Retina (tissue), 1 donor: ENCODE data around the gene KRT2.

Source experiments
- DNase-seq: peaks from one replicate; pipeline ENCODE4 v3.0.0-alpha.2; 2016

Gene KRT2

GRCh38 chr12:52613384-52614030 is 38.5 kb downstream of the KRT2 start:
- no peak for DNase-seq

DNA sequence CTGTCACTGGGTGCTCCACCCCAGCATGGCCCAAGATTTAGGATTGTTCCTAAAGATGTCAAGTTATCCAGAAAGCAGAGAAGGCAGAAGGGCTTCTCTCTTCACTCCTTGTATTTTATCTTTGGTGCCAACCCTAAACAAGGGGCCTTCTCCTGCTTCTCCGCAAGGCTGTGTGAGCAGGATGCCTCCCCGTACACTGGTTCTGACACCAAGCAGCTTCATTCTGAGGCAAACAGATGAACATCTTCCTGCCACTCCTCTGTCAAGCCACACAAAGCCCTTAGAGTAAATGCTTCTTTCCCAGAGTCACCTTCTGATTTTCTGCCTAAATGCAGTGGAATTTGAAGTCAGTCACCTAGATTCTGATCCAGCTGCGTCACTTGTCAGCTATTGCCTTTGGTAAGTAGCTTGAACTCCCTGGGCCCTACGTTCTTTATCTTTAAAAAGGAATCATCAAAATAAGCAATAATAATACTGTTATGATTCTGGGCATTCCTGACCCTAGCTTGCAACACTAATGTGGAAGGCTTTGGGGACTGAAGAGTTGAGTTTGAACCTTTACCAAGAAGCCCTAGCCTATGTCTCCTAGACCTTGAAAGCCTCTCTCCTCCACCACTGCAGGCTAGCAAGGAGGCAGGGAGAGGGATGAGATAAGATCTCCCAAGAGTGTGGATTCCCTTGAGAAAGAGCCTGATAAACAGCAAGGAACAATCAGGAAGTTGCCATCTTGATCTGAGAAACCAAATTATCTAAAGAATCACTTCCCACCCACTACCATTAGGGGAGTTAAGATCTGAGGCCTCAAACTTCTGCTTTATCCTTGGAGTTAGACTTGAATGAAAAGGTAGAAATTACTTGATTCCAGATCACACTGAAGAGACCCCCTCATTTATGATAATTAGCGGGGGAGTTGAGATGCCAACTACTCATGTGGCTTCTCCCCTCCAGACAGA is 39.3 kb downstream of the KRT2 start:
- DNase-seq = no peak

DNA sequence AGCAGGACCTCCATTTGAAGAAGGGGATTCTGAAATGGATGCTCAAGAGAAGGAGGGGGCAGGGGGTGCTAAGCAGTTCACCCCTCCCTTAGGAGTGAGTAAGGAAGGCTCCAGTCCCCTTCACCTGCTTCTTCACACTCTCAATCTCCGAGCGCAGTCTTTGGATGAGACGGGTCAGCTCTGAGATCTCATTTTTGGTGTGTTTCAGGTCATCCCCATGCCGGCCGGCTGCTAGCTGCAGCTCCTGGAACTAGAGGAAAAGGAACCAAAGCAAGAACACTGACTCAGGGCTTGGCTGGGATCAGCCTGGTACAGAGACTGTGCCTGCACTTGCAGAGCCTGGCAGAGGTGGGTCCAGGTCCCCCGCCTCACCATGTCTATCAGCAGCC is 40.9 kb downstream of the KRT2 start:
- no peak for DNase-seq

DNA sequence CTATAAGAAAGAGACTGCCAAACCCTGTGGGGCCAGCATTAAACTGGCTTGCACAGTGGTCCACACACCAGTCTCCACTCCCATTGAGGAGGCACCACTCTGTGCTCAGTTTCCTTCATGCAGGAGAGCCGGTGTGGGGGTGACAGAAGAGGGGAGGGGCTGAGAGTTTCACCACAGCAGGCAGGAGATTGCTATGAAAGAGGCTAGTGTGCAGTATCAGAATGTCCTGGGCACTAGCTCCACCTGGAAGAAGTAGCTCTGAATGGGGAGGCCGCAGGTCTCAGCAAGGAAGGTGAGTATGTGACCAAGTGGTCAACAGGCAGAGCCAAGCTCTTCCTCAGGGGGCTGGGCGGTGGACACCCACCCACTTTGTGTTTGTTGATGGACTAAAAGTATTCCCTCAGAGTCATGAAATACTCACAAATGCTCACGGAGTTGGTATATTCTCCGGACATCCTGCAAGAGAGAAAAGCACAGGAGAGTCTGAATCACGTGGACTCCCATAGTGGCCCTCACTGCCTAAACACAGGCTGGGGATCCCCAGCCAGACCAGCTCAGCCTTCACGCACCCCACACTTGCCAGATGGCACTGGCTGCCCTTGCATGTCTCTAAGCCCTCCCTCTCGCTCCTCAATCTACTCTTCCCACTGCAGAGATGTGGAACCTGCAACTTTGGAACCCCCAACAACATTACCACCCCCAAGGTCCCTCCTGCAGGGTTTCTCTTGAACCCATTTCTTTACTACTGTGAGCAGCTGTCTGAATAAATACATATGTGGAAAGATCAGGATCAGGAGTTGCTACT is 43.0 kb downstream of the KRT2 start:
- DNase-seq = no peak

DNA sequence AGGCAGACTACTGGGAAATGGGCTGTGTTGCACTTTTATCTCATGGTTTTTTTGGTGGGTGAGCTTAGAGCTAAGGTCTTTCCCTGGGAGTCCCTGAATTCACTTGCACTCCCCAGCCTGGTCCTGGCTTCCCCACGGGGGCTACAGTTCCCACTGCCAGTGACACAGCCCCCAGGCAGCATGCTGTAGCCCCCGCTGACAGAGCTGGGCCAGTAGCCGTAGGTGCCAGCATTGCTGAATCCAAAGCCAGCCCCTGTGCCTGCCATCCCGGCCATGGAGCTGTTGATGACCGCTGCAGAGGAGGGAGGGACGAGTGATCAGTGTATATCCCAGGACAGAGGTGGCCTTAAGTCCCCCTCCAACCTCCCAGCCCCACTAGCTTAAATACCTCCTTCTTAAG is 43.9 kb downstream of the KRT2 start:
- DNase-seq = no peak

DNA sequence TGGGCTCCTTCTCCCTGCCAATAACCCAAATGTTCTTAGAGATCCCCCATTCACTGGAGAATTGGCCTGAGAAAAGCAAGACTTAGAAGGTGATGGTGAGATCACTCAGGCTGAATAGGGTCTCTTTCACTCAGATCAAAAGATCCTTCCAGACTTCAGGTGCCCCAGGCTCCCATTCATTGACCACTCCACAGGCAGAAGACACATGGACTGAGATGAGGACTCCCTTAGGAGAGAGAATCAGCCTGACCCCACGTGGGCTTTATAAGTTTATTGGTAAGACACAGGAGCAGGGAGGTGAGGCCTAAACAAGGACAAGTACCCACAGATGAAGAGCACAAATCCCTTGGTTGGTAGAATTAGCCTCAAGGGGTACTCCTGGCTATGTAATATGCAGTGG is 44.7 kb downstream of the KRT2 start:
- no peak for DNase-seq

DNA sequence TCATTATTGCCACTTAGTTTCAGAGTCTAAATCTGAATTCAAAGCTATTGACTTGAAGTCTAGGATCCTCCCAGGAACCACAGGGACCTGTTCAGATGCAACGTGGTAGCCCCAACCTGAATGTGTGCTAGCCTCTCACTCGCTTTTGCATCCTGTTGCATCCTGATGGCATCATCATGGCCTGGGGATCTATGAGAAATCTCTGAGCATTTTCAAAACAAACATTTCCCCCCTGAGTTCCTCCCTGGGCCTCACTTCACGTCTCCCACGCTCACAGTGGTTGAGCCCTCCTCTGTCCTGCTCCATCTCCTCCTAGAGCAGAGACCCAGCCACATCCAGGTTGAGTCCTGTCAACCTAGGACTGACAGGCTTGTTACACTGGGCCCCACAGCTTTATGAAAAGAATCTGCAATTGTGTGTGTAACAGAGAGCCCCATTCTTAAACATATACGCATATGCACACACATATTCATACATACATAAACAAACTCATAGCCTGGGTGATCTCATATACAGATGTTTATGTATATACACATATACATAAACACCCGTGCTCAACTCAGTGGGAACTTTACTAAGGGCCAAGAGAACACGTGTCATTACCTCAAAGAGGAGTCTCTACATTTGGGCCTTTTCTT is 45.3 kb downstream of the KRT2 start:
- no peak for DNase-seq

- no peak for DNase-seq
Observed at GRCh38 chr12:52606096-52606495, 45.9 kb downstream of the KRT2 start.

DNA sequence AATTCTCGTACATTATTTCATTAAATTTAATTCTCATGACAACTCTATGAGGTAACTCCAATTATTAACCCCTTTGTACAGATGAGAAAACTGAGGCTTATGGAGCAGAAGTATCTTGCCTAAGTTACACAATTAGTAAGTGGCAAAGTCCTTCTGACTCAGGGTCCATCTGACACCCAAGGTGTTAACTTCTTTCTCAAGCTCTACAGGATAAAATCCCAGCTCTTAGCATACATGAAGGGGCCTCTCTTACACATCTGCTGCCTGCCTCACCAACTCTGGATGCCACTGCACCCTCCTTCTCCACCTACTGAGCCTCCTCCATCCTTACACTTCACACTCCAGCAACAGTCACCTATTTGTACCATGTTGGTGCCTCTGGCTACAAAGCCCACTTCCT is 46.5 kb downstream of the KRT2 start:
- no peak for DNase-seq

DNA sequence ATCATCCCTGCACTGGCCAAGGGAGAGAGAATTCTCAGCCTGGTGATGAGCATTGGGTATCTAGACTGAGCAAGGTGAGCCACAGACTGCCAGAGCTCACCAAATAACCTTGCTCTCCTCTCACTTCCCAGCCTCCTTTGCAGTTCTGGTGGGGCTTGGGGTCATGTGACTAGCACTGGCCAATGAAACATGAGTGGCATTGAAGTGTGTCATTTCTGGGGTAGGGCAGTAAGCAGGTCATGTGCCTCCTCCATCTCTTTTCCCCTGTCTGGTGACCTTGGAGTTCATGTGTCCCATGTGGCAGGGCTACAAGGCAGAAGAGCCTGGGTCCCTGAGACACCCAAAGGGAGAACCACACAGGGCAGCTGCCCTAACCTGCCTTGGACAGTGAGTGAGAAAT is 47.2 kb downstream of the KRT2 start:
- no peak for DNase-seq

GRCh38 chr12:52603314-52603713 is 48.7 kb downstream of the KRT2 start:
- no peak for DNase-seq

DNA sequence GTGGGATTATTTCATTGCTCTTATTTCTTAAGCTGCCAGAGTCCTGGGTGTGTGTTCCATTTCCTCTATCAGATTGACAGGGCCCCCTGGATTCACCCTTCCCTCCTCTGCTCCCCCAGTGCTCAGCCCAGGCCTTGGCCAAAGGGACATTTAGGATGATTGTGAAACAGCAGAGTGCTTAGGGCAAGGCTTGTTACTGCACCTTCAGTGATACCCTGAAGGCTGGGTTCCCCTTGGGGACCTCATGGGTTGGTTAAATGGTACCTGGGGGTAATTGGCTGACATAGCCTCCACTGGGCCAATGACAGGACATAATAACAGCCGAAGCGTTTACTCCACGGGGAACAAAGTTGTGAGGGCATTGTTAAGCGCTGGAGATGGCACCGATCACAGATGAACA is 49.5 kb downstream of the KRT2 start:
- DNase-seq = no peak

DNA sequence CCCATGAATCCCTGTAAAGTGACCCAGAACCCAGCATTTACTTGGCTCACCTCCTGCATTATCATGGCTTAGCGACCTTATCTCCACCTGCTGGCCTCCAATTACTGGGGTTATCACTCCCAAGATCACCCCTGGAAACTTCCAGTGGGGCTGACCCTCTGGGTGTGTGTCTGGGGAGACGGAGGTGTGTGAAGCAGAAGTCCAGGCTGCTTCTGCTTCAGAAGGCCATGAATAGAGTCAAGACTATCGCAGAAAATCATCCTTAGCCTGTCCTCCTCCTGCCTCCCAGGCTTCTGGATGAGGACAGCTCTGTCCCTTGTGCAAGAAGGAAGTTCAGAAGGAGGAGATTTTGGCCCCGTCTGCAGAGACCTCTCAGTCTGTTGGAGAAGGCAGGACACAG is 50.3 kb downstream of the KRT2 start:
- no peak for DNase-seq

DNA sequence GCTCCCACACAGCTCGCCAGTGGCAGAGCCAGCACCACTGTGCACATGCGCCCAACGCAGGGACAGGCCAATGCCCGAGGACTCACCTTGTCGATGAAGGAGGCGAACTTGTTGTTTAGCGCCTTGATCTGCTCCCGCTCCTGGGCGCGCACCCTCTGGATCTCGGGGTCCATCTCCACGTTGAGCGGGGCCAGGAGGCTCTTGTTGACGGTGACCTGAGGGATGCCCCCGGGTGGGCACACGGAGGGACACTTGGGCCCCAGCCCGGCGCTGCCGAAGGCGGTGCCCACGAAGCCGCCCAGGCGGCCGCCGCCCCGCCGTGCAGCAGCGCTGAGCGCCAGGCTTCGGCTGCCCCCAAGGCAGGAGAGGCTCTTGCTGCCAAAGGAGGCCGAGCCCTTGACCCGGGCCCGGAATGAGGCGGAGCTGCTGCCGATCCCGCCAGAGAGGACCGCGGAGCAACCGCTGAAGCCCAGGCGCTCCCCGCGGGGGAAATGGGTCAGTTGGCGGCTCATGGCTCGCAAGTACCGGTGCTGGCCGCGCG is 51.0 kb downstream of the KRT2 start, which contains the start of gene KRT72:
KRT72 (minus strand) TSS at position 523 of the 541 bp plus-strand sequence; CDS start at position 512, 11 bp downstream.
- DNase-seq = peak; percentile 47

DNA sequence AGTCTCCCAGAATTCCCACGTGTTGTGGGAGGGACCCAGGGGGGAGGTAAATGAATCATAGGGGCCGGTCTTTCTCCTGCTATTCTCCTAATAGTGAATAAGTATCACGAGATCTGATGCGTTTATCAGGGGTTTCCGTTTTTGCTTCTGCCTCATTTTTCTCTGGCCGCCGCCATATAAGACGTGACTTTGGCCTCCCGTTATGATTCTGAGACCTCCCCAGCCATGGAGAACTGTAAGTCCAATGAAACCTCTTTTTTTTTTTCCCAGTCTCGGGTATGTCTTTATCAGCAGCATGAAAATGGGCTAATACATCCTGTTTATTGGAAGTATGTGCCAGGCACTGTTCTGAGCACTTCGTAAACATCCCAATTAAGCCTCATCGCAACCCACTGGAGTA is 51.5 kb downstream of the KRT2 start:
- no peak for DNase-seq

GRCh38 chr12:52600071-52600470 is 51.9 kb downstream of the KRT2 start:
- DNase-seq = no peak

DNA sequence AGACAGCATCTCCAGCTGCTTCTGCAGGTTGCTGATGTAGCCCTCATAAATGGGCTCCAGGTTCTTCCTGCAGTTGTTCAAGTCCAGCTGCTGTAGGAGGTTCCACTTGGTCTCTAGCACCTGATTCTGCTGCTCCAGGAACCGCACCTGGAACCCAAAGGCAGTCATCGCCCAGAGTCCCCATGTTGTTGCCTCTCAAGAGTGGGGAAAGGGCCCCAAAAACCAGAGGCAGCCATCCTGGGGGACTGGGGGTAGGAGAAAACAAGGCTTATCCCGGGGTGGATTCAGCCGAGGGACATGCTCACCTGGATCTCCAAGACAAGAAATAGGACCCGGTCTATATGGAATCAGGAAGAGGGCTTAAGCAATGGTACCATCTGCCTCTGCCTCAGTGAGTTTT is 53.0 kb downstream of the KRT2 start:
- no peak for DNase-seq
